ENCODE data around the gene CCDC33.

The CCDC33 gene

DNA sequence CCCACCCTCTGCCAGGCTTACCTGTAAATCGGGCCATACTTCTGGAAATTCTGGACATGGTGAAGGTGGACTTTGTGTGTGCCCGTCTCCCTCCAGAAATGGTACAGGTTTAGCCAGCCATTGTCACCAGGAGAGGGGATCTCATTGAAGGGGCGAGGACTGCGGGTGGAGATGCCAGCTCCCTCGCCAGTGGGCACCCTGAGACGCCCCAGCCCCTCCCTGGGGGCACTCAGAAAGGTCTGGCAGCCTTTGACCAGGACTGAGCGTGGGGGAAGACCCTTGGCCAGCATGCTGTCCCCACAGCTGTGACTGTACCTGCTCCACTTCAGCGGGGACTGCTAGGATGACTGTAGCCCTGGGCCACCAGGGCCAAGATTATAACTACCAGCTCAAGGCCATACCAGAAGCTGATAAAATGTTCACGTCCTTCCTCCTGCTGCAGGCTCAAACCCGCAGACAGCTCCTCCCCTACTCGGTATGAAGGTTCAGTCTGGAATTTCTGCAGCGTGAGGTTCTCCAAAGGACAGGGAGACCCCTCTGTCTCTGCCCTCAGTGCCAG lies 131.2 kb downstream of the CCDC33 start, which contains the start of gene CYP11A1:
CYP11A1 (minus strand) TSS at position 351 of the 559 bp plus-strand sequence; CDS start at position 290, 61 bp downstream.
- POLR2A ChIA-PET: no interaction called here
- H3K27me3 ChIP-seq (replicated peaks in 2 of 5; ENCODE audit: control insufficient read depth in 4 of 5, insufficient read depth in 5 of 5, low read length in 4 of 5): peaks cover 0 to 29% (median 15%) of the 10 kb centered on the region in 5 experiments

DNA sequence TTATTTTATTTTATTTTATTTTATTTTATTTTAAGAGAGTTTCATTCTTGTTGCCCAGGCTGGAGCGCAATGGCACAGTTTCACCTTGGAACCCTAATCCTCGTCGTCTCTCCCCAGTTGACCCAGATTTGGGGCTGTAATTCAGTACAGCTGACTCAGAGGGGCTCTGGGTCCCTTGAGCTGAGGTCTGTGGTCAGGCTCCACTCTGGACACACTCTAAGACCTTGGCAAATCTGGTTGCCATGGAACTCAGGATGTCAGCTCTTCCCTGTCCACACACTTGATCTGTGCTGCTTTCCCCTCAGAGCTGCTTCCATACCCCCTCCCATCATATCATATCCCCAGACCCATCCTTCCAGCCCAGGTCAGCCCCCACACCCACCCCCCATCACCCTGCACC lies 132.0 kb downstream of the CCDC33 start:
- POLR2A ChIA-PET: no interaction called here
- DNase-seq: no peak
- Histone ChIP-seq H3K4me3 (ENCODE audit: control insufficient read depth in 1 of 7, extremely low read depth in 1 of 7, insufficient read depth in 4 of 7, low read depth in 2 of 7, low read length in 6 of 7) (no peak overlapping the region), H3K27ac (ENCODE audit: insufficient read depth in 1 of 2, low read depth in 1 of 2, low read length in 2 of 2, poor library complexity in 1 of 2, severe bottlenecking in 2 of 2) (no peak overlapping the region), H3K36me3 (ENCODE audit: control insufficient read depth in 4 of 4, insufficient read depth in 4 of 4, low read length in 3 of 4) (no peaks in the 10 kb centered on the region), H3K9me3 (ENCODE audit: control extremely low read depth in 1 of 5, control insufficient read depth in 4 of 5, insufficient read depth in 2 of 5, low read depth in 1 of 5, low read length in 4 of 5) (no peaks in the 10 kb centered on the region), H3K4me1 (ENCODE audit: control extremely low read depth in 1 of 4, control insufficient read depth in 4 of 4, insufficient read depth in 4 of 4, low read length in 3 of 4) (peaks cover 0 to 12% (median 9%) of the 10 kb centered on the region in 4 experiments), H3K27me3 (replicated peaks in 2 of 5; ENCODE audit: control insufficient read depth in 4 of 5, insufficient read depth in 5 of 5, low read length in 4 of 5) (peaks cover 0 to 29% (median 15%) of the 10 kb centered on the region in 5 experiments)
- CTCF ChIA-PET: interaction anchor here (1.4 to 22.0 kb wide), 4 partner anchors 8 to 403 kb away, joined by 4 to 671 read pairs (median 8); partner anchors contain the start of gene SEMA7A
- 100% methylated on average over 3 of the region's 3 CpGs for WGBS (ENCODE audit: insufficient coverage)

More for the DNA sequence above, 131.2 kb downstream of the CCDC33 start, which contains the start of gene CYP11A1:
- WGBS (ENCODE audit: insufficient coverage): 95% methylated on average over 10 of the region's 12 CpGs
- CTCF ChIA-PET: interaction anchor here (0.9 to 22.0 kb wide), 7 partner anchors 9 to 404 kb away, joined by 3 to 671 read pairs (median 4); partner anchors contain the start of gene SEMA7A
- H3K4me3 ChIP-seq (ENCODE audit: control insufficient read depth in 1 of 7, extremely low read depth in 1 of 7, insufficient read depth in 4 of 7, low read depth in 2 of 7, low read length in 6 of 7): no peak within 1 kb of the TSS
- no peak within 1 kb of the TSS for H3K27ac ChIP-seq (ENCODE audit: insufficient read depth in 1 of 2, low read depth in 1 of 2, low read length in 2 of 2, poor library complexity in 1 of 2, severe bottlenecking in 2 of 2)
- DNase-seq: no peak
- H3K4me1 ChIP-seq (ENCODE audit: control extremely low read depth in 1 of 4, control insufficient read depth in 4 of 4, insufficient read depth in 4 of 4, low read length in 3 of 4): peaks cover 0 to 12% (median 9%) of the 10 kb centered on the region in 4 experiments
- H3K9me3 ChIP-seq (ENCODE audit: control extremely low read depth in 1 of 5, control insufficient read depth in 4 of 5, insufficient read depth in 2 of 5, low read depth in 1 of 5, low read length in 4 of 5): no peaks in the 10 kb centered on the region
- H3K36me3 ChIP-seq (ENCODE audit: control insufficient read depth in 4 of 4, insufficient read depth in 4 of 4, low read length in 3 of 4): no peaks in the 10 kb centered on the region

DNA sequence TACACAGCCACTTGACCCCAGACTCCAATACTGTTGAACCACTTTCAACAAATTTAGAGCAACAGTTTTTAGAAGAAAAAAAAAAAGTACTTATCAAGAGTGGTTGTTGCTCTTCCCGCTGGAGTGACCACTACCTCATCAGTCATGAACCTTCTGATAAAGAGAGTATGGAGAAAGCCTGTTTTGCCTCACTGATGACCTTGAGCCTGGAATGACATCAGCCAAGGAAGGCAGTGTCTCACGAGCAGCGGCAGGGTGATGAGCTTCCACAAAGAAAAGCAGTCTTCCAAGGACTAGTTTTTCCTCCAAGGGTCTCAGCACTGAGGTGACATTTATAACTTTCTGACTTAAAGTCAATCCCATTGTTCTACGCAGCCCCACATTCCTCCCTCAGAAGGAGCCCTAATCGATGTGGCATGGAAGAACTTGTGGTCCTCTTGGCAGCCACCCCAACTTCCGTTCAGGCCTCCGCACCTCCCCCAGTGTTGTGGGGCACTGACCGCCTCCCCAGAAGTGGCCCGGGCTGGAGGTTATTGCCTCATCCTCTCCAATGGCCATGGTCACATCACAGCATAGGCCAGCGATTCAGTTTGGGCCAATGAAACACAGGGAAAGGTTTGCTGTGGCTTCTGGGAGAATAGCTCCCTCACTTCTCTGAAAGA lies 133.1 kb downstream of the CCDC33 start:
- Histone ChIP-seq H3K27me3 (replicated peaks in 2 of 5; ENCODE audit: control insufficient read depth in 4 of 5, insufficient read depth in 5 of 5, low read length in 4 of 5) (peaks cover 0 to 29% (median 12%) of the 10 kb centered on the region in 5 experiments), H3K4me1 (ENCODE audit: control extremely low read depth in 1 of 4, control insufficient read depth in 4 of 4, insufficient read depth in 4 of 4, low read length in 3 of 4) (peaks cover 0 to 21% (median 18%) of the 10 kb centered on the region in 4 experiments), H3K4me3 (ENCODE audit: control insufficient read depth in 1 of 7, extremely low read depth in 1 of 7, insufficient read depth in 4 of 7, low read depth in 2 of 7, low read length in 6 of 7) (no peak overlapping the region), H3K36me3 (ENCODE audit: control insufficient read depth in 4 of 4, insufficient read depth in 4 of 4, low read length in 3 of 4) (no peaks in the 10 kb centered on the region), H3K9me3 (ENCODE audit: control extremely low read depth in 1 of 5, control insufficient read depth in 4 of 5, insufficient read depth in 2 of 5, low read depth in 1 of 5, low read length in 4 of 5) (no peaks in the 10 kb centered on the region), H3K27ac (ENCODE audit: insufficient read depth in 1 of 2, low read depth in 1 of 2, low read length in 2 of 2, poor library complexity in 1 of 2, severe bottlenecking in 2 of 2) (no peak overlapping the region)
- CTCF ChIA-PET: interaction anchor here (0.9 to 22.0 kb wide), 4 partner anchors 10 to 400 kb away, joined by 4 to 671 read pairs (median 8); partner anchors contain the start of gene SEMA7A
- no peak for DNase-seq
- 80% methylated on average over 10 of the region's 10 CpGs for WGBS (ENCODE audit: insufficient coverage)
- POLR2A ChIA-PET: no interaction called here

DNA sequence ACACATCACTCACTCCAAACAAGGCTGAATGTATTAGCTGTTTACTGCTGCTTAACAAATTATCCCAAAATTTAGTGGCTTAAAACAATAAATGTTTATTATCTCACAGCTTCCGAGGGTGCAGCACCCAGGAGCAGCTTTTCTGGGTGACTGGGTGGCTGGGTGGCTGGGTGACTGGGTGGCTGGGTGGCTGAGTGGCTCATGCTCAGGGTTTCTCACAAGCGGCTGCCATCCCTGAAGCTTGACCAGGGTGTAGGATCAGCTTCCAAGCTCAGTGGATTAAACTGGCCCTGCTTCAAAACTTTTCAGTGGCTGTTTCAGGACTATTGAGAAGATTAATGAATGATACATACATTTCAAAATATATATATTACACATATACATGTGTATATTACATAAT lies 133.6 kb downstream of the CCDC33 start:
- Histone ChIP-seq H3K9me3 (ENCODE audit: control extremely low read depth in 1 of 5, control insufficient read depth in 4 of 5, insufficient read depth in 2 of 5, low read depth in 1 of 5, low read length in 4 of 5) (no peaks in the 10 kb centered on the region), H3K36me3 (ENCODE audit: control insufficient read depth in 4 of 4, insufficient read depth in 4 of 4, low read length in 3 of 4) (no peaks in the 10 kb centered on the region), H3K27me3 (replicated peaks in 2 of 5; ENCODE audit: control insufficient read depth in 4 of 5, insufficient read depth in 5 of 5, low read length in 4 of 5) (peaks cover 0 to 25% (median 11%) of the 10 kb centered on the region in 5 experiments), H3K4me3 (ENCODE audit: control insufficient read depth in 1 of 7, extremely low read depth in 1 of 7, insufficient read depth in 4 of 7, low read depth in 2 of 7, low read length in 6 of 7) (no peak overlapping the region), H3K4me1 (ENCODE audit: control extremely low read depth in 1 of 4, control insufficient read depth in 4 of 4, insufficient read depth in 4 of 4, low read length in 3 of 4) (peaks cover 0 to 26% (median 23%) of the 10 kb centered on the region in 4 experiments), H3K27ac (ENCODE audit: insufficient read depth in 1 of 2, low read depth in 1 of 2, low read length in 2 of 2, poor library complexity in 1 of 2, severe bottlenecking in 2 of 2) (no peak overlapping the region)
- ChIA-PET POLR2A (no interaction called here), CTCF (interaction anchor here (0.9 to 22.0 kb wide), 4 partner anchors 10 to 399 kb away, joined by 4 to 671 read pairs (median 8); partner anchors contain the start of gene SEMA7A)
- DNase-seq: no peak
- no CpG with 5 or more reads among the region's 2 CpGs for WGBS (ENCODE audit: insufficient coverage)

DNA sequence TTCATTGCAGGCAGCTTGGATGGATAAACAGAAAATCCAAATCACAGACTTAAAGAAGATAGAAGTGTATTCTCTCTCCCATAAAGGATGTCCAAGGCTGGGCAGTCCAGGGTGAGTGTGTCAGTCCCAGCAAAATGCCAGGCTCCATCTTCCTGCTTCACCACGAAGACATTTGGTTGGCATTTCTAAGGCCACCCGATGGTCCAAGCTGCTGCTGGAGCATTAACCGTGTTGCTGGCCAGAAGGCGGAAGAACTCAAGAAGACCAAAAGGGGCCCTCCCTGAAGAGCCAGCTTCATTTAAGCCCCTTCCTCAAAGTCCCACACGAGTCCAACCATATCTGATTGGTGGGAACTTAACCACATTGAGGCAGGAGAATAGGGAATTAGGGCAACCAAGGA lies 134.3 kb downstream of the CCDC33 start:
- no peak overlapping the region for H3K27ac ChIP-seq (ENCODE audit: insufficient read depth in 1 of 2, low read depth in 1 of 2, low read length in 2 of 2, poor library complexity in 1 of 2, severe bottlenecking in 2 of 2)
- no peaks in the 10 kb centered on the region for H3K36me3 ChIP-seq (ENCODE audit: control insufficient read depth in 4 of 4, insufficient read depth in 4 of 4, low read length in 3 of 4)
- H3K4me1 ChIP-seq (ENCODE audit: control extremely low read depth in 1 of 4, control insufficient read depth in 4 of 4, insufficient read depth in 4 of 4, low read length in 3 of 4): peaks cover 2 to 28% (median 26%) of the 10 kb centered on the region in 4 experiments
- H3K4me3 ChIP-seq (ENCODE audit: control insufficient read depth in 1 of 7, extremely low read depth in 1 of 7, insufficient read depth in 4 of 7, low read depth in 2 of 7, low read length in 6 of 7): no peak overlapping the region
- no peak for DNase-seq
- CTCF ChIA-PET: interaction anchor here (1.2 to 22.0 kb wide), 4 partner anchors 9 to 399 kb away, joined by 5 to 671 read pairs (median 31); partner anchors contain the start of gene SEMA7A
- peaks cover 0 to 18% (median 7%) of the 10 kb centered on the region in 5 experiments for H3K27me3 ChIP-seq (replicated peaks in 2 of 5; ENCODE audit: control insufficient read depth in 4 of 5, insufficient read depth in 5 of 5, low read length in 4 of 5)
- 90% methylated on average over 4 of the region's 5 CpGs for WGBS (ENCODE audit: insufficient coverage)
- no peaks in the 10 kb centered on the region for H3K9me3 ChIP-seq (ENCODE audit: control extremely low read depth in 1 of 5, control insufficient read depth in 4 of 5, insufficient read depth in 2 of 5, low read depth in 1 of 5, low read length in 4 of 5)
- POLR2A ChIA-PET: no interaction called here

DNA sequence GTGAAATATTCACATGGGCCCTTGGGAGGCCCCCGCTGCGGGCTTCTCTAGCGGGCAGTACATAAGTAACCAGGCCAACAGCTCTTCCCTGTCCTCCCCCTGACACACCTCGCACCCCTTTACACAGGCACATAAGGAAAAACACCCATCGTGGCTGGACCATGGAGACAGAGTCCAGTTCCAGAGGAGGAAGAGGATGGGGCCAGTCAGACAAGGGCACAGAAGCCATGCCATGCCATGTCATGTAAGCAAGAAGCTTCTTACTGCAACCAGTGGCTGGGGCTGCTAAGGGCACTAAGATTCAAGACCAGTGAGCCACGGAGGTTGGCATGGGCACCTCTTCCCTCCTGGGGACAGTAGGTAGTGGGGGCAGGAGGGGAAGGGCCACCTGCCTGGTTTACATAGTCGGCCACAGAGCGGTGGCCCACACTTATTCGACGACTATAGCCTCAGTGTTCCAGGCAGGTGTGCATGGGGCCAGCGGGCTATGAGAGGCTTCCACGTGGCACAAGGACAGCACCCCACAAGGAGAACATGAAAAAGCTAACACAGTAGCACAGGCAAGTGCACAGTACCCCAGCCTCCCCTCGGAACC lies 137.0 kb downstream of the CCDC33 start:
- Histone ChIP-seq H3K4me3 (ENCODE audit: control insufficient read depth in 1 of 7, extremely low read depth in 1 of 7, insufficient read depth in 4 of 7, low read depth in 2 of 7, low read length in 6 of 7) (peak overlapping the region in 1 of 7 experiments; percentile 83), H3K36me3 (ENCODE audit: control insufficient read depth in 4 of 4, insufficient read depth in 4 of 4, low read length in 3 of 4) (no peaks in the 10 kb centered on the region), H3K9me3 (ENCODE audit: control extremely low read depth in 1 of 5, control insufficient read depth in 4 of 5, insufficient read depth in 2 of 5, low read depth in 1 of 5, low read length in 4 of 5) (no peaks in the 10 kb centered on the region), H3K27me3 (replicated peaks in 2 of 5; ENCODE audit: control insufficient read depth in 4 of 5, insufficient read depth in 5 of 5, low read length in 4 of 5) (peaks cover 0 to 3% (median 0%) of the 10 kb centered on the region in 5 experiments), H3K27ac (ENCODE audit: insufficient read depth in 1 of 2, low read depth in 1 of 2, low read length in 2 of 2, poor library complexity in 1 of 2, severe bottlenecking in 2 of 2) (no peak overlapping the region), H3K4me1 (ENCODE audit: control extremely low read depth in 1 of 4, control insufficient read depth in 4 of 4, insufficient read depth in 4 of 4, low read length in 3 of 4) (peaks cover 2 to 23% (median 20%) of the 10 kb centered on the region in 4 experiments)
- CTCF ChIA-PET: interaction anchor here (0.9 to 22.0 kb wide), 14 partner anchors 10 to 398 kb away, joined by 3 to 671 read pairs (median 5); partner anchors contain the start of gene SEMA7A
- POLR2A ChIA-PET: interaction anchor here (0.8 kb wide), 1 partner anchor 258 kb away, joined by 3 read pairs; no protein-coding TSS in a partner anchor
- 70% methylated on average over 9 of the region's 13 CpGs for WGBS (ENCODE audit: insufficient coverage)
- DNase-seq: no peak

Data from common myeloid progenitor, CD34-positive (primary cell).